Loucy (cell line): ENCODE measurements around the gene EEFSEC.

Experiments used
- H2AFZ ChIP-seq: fragments of 200-600 bp; sonication (generic); 2 replicates; pipeline ENCODE4 v1.6.0; 2016; ENCODE audit warnings: antibody characterized with exemption, mild to moderate bottlenecking, low read length, moderate library complexity
- H3F3A ChIP-seq: fragments of 200-600 bp; 2 replicates; pipeline ENCODE4 v1.6.0; 2016; ENCODE audit warnings: antibody characterized with exemption, low read depth, mild to moderate bottlenecking
- H3K27me3 ChIP-seq: fragments of 200-600 bp; sonication (generic); 2 replicates; pipeline ENCODE4 v1.6.1; 2014; ENCODE audit warnings: low read length, mild to moderate bottlenecking; ENCODE audit not compliant: insufficient read depth, poor library complexity, severe bottlenecking
- H3K36me3 ChIP-seq: fragments of 200-600 bp; sonication (generic); 2 replicates; pipeline ENCODE4 v1.6.1; 2016; ENCODE audit warnings: low read length; ENCODE audit not compliant: insufficient read depth
- H3K4me1 ChIP-seq: fragments of 200-600 bp; sonication (generic); 2 replicates; pipeline ENCODE4 v1.5.1; 2014; ENCODE audit warnings: low read length, mild to moderate bottlenecking; ENCODE audit not compliant: insufficient read depth, poor library complexity, severe bottlenecking
- H3K4me2 ChIP-seq: fragments of 200-600 bp; sonication (generic); 2 replicates; pipeline ENCODE4 v1.6.0; 2014; ENCODE audit warnings: antibody characterized with exemption, low read length, low read depth, mild to moderate bottlenecking; ENCODE audit not compliant: poor library complexity, severe bottlenecking
- H3K4me3 ChIP-seq: fragments of 200-600 bp; sonication (generic); 2 replicates; pipeline ENCODE4 v1.5.1; 2014; ENCODE audit warnings: low read length, mild to moderate bottlenecking, mixed read lengths; ENCODE audit not compliant: poor library complexity, severe bottlenecking
- H3K79me2 ChIP-seq: fragments of 200-600 bp; sonication (generic); 2 replicates; pipeline ENCODE4 v1.6.1; 2014; ENCODE audit warnings: low read length; ENCODE audit not compliant: insufficient read depth
- H3K9ac ChIP-seq: fragments of 200-600 bp; sonication (generic); 2 replicates; pipeline ENCODE4 v1.6.0; 2014; ENCODE audit warnings: mild to moderate bottlenecking, low read depth, low read length, moderate library complexity; ENCODE audit not compliant: poor library complexity, severe bottlenecking
- H3K9me2 ChIP-seq: fragments of 200-600 bp; sonication (generic); replicated peaks from 2 replicates; pipeline ENCODE4 v1.6.1; 2016; ENCODE audit warnings: low read depth, low read length, mixed read lengths
- H3K9me3 ChIP-seq: fragments of 200-600 bp; sonication (generic); 2 replicates; pipeline ENCODE4 v1.6.1; 2014; ENCODE audit warnings: mild to moderate bottlenecking, antibody characterized with exemption, low read length, low read depth; ENCODE audit not compliant: insufficient read depth
- H4K20me1 ChIP-seq: fragments of 200-600 bp; sonication (generic); 2 replicates; pipeline ENCODE4 v1.6.0; 2014; ENCODE audit warnings: antibody characterized with exemption, low read length, mild to moderate bottlenecking; ENCODE audit not compliant: insufficient read depth, poor library complexity, severe bottlenecking
- CTCF ChIP-seq: fragments of 200-600 bp; sonication (generic); conservative IDR thresholded peaks from 2 replicates; pipeline ENCODE4 v1.5.1; 2014; ENCODE audit warnings: mild to moderate bottlenecking, antibody characterized with exemption, low read length
- EZH2phosphoT487 ChIP-seq: fragments of 200-600 bp; IDR thresholded peaks from 2 replicates; pipeline ENCODE4 v1.6.1; 2018; ENCODE audit warnings: antibody characterized with exemption, mild to moderate bottlenecking, moderate library complexity, borderline replicate concordance

Gene EEFSEC

GRCh38 chr3:128278130-128278529 lies 124.8 kb downstream of the EEFSEC start:
- no peaks in the 10 kb centered on the region for H3F3A ChIP-seq
- H3K4me1 ChIP-seq, result no peaks in the 10 kb centered on the region
- no peaks in the 10 kb centered on the region for H3K9me2 ChIP-seq
- H3K79me2 ChIP-seq, result no peaks in the 10 kb centered on the region
- H3K9me3 ChIP-seq, result no peaks in the 10 kb centered on the region
- no peak for TF ChIP-seq CTCF
- no peak for TF ChIP-seq EZH2phosphoT487
- H3K4me3 ChIP-seq, result no peak overlapping the region
- H3K27me3 ChIP-seq, result no peaks in the 10 kb centered on the region
- no peak overlapping the region for H3K4me2 ChIP-seq
- H3K36me3 ChIP-seq, result peaks cover 4% of the 10 kb centered on the region; the same call in 1 of the 2 replicates
- no peak overlapping the region for H2AFZ ChIP-seq
- no peaks in the 10 kb centered on the region for H4K20me1 ChIP-seq
- no peak overlapping the region for H3K9ac ChIP-seq

- Histone ChIP-seq H3K4me3 (no peak overlapping the region), H3K79me2 (no peaks in the 10 kb centered on the region), H4K20me1 (no peaks in the 10 kb centered on the region), H3K9ac (no peak overlapping the region), H3K4me2 (no peak overlapping the region), H3K9me2 (no peaks in the 10 kb centered on the region), H3K9me3 (no peaks in the 10 kb centered on the region), H3K27me3 (no peaks in the 10 kb centered on the region), H2AFZ (no peak overlapping the region), H3F3A (no peaks in the 10 kb centered on the region), H3K36me3 (peaks cover 4% of the 10 kb centered on the region; the same call in 1 of the 2 replicates), H3K4me1 (no peaks in the 10 kb centered on the region)
- TF ChIP-seq CTCF (no peak), EZH2phosphoT487 (no peak)
These were observed 125.7 kb downstream of the EEFSEC start for GRCh38 chr3:128278761-128279600.

GRCh38 chr3:128279601-128279880 lies 126.3 kb downstream of the EEFSEC start:
- no peak overlapping the region for H3K4me2 ChIP-seq
- no peak overlapping the region for H3K4me3 ChIP-seq
- no peaks in the 10 kb centered on the region for H3F3A ChIP-seq
- no peak overlapping the region for H3K9ac ChIP-seq
- H2AFZ ChIP-seq, result no peak overlapping the region
- no peaks in the 10 kb centered on the region for H3K27me3 ChIP-seq
- H3K4me1 ChIP-seq, result no peaks in the 10 kb centered on the region
- H3K9me2 ChIP-seq, result no peaks in the 10 kb centered on the region
- peaks cover 4% of the 10 kb centered on the region; the same call in 1 of the 2 replicates for H3K36me3 ChIP-seq
- no peaks in the 10 kb centered on the region for H3K79me2 ChIP-seq
- no peaks in the 10 kb centered on the region for H3K9me3 ChIP-seq
- TF ChIP-seq CTCF (no peak), EZH2phosphoT487 (no peak)
- H4K20me1 ChIP-seq, result no peaks in the 10 kb centered on the region
